H7 (cell line): ENCODE data around the gene DDRGK1. TPM values are rescaled to one million over a fixed set of nuclear protein-coding genes. Genes with fewer than 3 reads are reported as not detected.
A peak's percentile ranks its signal among the peaks of the same experiment; 100 is the strongest.

Experiments used
- DNase-seq: peaks from one replicate; pipeline ENCODE4 v3.0.0; 2012
- H3K27me3 ChIP-seq: 2 replicates; pipeline ENCODE4 v1.6.0; 2011; ENCODE audit warnings: mild to moderate bottlenecking, low read length; ENCODE audit not compliant: control insufficient read depth, insufficient read depth
- H3K36me3 ChIP-seq: replicated peaks from 2 replicates; pipeline ENCODE4 v1.5.1; 2011; ENCODE audit warnings: low read length; ENCODE audit not compliant: control insufficient read depth, insufficient read depth
- H3K4me3 ChIP-seq: 2 replicates; pipeline ENCODE4 v1.5.1; 2011; ENCODE audit warnings: low read depth, mild to moderate bottlenecking, control low read depth, low read length, moderate library complexity; ENCODE audit not compliant: insufficient read depth
- total RNA-seq: library from RNA; depleted of rRNA; stranded (reverse); fragments of >200 nt; shearing (Covaris generic); gene quantifications from 2 replicates; pipeline ENCODE4 v1.2.3, GENCODE V29; 2014; rRNA removed

DDRGK1 gene
- total RNA-seq: 38.5 and 46.5 TPM in 2 replicates

DNA sequence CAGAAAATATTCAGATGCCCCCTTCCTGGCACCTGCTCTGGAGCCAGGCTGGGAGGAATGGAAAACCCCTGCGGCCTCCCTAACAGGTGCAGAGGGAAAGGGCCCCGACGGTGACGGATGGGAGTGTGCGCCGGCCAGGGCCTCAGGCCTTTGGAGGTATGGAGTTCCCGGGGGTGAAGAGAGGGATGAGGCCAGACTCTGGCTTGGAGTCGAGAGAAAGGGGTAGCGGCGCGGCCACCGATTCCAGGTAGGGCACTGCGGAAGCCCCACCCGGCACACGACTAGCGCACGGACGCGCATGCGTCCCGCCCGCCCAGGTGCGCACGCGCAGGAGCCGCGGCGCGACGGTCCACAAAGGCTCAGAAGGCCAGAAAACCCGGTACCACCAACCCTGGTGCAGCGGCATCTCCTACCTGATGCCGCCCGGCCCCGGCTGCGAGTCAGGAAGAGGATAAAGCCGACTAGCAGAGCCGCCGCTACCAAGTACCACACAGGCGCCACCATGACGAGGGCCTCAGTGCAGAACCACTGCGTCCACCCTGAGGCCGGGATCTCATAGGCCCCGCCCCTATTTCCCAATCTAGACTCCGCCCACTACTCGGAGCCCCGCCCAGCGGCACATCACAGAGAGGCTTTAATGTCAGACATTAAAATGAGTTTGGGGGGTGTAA lies at the start of gene DDRGK1:
Gene DDRGK1, minus strand, starts transcription at position 559 of the 671 bp plus-strand sequence. Its CDS starts 55 bp downstream, at position 504.
- peaks cover 15% of the 10 kb centered on the region for H3K36me3 ChIP-seq
- peak within 1 kb of the TSS; percentile 83 for H3K4me3 ChIP-seq
- no peaks in the 10 kb centered on the region for H3K27me3 ChIP-seq
- peak; percentile 98 for DNase-seq

DNA sequence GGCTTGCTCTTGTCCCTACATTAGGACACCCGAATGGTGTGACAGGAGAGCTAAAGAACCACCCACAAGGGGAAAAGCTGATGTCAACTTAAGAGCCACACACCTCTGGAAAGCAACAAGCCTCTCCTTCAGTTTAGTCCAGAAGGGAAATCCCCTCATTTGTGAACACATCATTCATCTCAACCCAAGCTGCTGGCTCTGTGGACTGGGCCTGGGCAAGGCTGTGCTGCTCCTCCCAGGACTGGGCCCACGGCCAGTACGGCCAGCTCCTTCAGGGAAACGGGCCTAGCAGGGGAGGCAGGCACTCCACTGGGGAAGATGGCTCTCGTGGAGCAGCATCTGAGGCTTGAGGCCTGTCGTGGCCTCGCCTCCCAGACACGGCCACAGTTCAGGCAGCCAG lies 47.3 kb upstream of the DDRGK1 start:
- DNase-seq: no peak
- H3K36me3 ChIP-seq: peaks cover 5% of the 10 kb centered on the region
- H3K27me3 ChIP-seq: peaks cover 24% of the 10 kb centered on the region
- H3K4me3 ChIP-seq: no peak overlapping the region

DNA sequence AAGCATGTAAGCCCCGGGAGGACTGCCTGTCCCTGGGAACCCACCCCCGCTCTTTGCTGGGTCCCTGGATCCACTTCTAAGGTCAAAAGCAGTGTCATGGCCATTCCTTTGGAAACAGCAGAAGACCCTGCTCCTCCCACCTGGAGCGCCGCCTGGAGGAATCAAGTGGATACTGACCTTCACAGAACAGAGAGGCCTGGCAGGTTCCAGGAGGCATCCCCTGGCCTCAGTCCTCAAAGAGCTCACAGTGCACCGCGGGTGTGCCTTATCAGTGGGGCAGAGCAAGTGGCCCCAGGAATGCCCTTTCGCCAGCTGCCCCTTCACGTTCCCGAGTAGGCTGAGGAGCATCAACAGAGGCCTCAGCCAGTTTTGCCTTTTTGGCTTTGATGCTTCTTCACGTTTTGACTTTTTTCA lies 45.6 kb upstream of the DDRGK1 start:
- H3K27me3 ChIP-seq: peaks cover 27% of the 10 kb centered on the region
- peaks cover 1% of the 10 kb centered on the region for H3K36me3 ChIP-seq
- DNase-seq: peak; percentile 94
- H3K4me3 ChIP-seq: no peak overlapping the region

DNA sequence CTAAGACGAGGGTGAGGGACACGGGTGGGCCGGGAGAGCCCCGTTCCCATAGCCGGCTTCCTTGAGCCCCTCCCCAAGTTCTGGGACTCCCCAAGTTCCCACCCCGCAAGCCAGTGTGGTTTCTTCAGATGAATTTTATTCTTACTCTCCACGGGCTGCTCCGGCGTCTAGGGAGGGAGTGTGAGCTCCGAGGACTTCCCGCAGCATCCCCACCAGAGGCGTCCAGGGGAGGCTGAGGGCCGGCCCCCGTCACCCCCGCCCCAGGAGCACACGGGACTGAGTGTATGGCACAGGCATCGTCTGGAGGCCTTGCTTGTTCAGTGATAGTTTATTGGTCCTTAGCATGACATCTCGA lies 44.5 kb upstream of the DDRGK1 start:
- Histone ChIP-seq H3K27me3 (peaks cover 27% of the 10 kb centered on the region), H3K36me3 (no peaks in the 10 kb centered on the region), H3K4me3 (peak overlapping the region; percentile 43)
- peak; percentile 74 for DNase-seq

DNA sequence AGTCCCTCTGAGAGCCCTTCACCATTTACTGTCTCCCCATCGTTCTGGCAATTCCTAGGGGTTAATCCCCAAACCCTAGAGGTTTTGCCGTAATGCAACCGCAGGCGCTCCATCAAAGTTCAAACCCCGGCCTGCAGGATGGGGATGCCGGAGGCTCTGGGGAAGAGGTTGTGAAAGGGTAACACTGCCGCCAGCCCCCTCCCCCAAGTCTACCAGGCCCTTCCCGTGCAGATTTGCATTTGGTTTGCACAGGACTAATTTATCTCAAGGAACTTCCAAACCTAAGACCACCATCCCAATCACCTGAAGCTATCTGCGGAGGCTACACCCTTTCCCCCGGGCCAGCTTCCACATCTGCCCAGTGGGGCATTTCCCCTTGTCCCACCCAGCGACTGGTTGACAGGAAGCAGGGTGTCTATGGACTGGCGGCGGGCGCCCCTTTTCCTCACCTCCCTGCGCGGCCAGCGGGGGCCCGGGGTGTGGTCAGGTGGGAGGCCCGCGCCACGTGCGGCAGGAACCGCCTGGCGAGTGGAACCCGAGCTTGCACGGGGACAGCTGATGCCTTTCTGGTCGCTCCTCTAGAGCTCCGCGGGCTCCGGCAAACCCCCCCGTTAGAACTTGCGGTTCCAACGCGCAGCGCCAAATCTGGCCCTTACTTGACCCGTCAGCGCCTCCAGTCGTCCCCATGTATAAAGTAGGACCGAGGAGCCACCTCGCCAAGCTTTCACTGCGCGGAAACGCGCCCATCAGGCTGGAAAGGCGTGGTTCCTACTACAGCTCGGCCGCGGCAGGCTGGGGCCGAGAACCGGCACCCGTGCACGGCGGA lies 43.9 kb upstream of the DDRGK1 start:
- peak overlapping the region; percentile 43 for H3K4me3 ChIP-seq
- peaks cover 27% of the 10 kb centered on the region for H3K27me3 ChIP-seq
- DNase-seq: peak; percentile 88
- H3K36me3 ChIP-seq: no peaks in the 10 kb centered on the region

DNA sequence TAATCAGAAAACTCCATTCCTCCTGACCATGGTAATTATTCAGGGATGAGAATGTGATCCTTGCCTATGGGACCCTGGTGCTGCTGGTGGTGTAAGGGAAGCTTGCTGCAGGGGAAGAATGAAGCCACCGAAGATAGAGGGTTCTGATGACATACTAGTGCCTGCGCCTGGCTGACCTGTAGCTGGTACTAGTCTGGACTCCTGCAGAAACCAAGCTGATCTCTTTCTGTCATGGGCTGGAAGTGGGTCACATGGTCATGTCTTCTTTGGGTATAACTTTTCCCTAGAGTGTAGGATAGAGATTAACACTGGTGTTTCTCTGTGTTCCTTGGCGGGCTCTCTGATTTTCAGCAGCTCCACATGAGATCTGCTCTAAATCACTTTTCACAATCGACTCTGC lies 43.2 kb upstream of the DDRGK1 start:
- H3K27me3 ChIP-seq: peaks cover 27% of the 10 kb centered on the region
- H3K4me3 ChIP-seq: no peak overlapping the region
- H3K36me3 ChIP-seq: no peaks in the 10 kb centered on the region
- DNase-seq: no peak

DNA sequence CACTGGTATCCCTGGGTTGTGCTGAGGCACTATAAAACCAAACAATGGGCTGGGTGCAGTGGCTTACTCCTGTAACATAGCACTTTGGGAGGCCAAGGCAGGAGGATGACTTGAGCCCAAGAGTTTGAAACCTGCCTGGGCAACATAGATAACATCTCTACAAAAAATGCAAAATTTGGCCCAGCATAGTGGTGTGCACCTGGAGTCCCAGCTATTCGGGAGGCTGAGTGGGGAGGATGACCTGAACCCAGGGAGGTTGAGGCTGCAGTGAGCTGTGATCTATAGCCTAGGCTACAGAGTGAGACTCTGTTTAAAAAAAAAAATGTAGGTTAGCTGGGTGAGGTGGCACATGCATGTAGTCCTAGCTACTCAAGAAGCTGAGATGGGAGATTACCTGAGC lies 42.2 kb upstream of the DDRGK1 start:
- Histone ChIP-seq H3K36me3 (no peaks in the 10 kb centered on the region), H3K27me3 (peaks cover 27% of the 10 kb centered on the region), H3K4me3 (no peak overlapping the region)
- no peak for DNase-seq

DNA sequence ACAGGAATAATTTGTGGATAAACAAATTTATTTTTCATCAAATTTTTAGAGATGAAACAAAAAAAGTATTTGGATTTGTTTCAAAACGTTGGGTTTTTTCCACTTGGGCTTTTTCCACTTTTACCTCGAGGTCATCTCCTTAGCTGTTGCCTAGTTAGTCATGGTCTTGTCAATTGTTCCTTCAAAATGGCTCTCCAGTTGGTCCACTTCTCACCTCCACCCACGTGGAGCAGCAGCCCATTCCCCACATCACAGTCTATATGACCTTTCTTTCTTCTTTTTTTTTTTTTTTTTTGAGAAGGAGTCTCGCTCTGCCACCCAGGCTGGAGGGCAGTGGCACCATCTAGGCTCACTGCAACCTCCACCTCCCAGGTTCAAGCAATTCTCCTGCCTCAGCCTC lies 41.2 kb upstream of the DDRGK1 start:
- no peak for DNase-seq
- no peaks in the 10 kb centered on the region for H3K36me3 ChIP-seq
- H3K4me3 ChIP-seq: no peak overlapping the region
- peaks cover 35% of the 10 kb centered on the region for H3K27me3 ChIP-seq

DNA sequence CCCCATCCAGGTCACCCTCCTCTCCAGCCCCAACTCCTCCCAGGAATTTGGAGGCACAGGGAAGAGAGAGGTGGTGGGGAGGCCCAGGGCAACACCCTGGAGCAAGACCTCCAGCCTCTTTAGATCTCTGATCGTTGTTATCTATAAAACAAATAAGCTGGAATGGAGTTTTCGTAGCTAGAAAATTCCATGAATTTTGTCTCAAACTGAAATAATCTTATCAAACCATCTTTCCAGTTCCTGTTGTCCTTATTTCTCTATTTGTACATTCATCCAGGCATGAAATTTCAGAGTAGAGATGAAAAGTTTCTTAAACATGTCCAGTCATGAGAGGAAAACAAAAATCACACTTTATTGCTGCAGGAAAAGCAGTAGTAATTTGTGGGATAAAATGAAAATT lies 40.7 kb upstream of the DDRGK1 start:
- no peak for DNase-seq
- peaks cover 41% of the 10 kb centered on the region for H3K27me3 ChIP-seq

DNA sequence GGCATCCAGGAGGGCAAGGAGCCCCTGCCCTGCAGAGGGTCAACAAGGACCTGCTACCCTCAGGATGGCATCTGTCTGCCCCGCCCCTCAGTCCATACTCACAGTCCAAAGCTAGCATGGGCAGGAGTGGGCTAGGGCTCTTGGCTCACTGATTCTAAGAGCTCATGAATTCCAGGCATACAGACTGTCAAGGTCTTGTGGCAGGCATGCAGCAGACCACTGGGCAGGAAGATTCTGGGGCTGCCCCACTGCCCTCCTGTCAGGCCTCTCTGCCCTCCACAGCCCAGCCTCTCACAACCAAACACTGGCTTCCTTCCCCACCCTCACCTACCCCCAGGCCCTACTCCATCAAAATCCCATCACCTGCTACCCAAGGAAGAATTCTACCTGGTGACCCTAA lies 40.1 kb upstream of the DDRGK1 start:
- Histone ChIP-seq H3K36me3 (no peaks in the 10 kb centered on the region), H3K27me3 (peaks cover 45% of the 10 kb centered on the region), H3K4me3 (no peak overlapping the region)
- DNase-seq: no peak

More for the DNA sequence above, 40.7 kb upstream of the DDRGK1 start:
- Histone ChIP-seq H3K36me3 (no peaks in the 10 kb centered on the region), H3K4me3 (no peak overlapping the region)

DNA sequence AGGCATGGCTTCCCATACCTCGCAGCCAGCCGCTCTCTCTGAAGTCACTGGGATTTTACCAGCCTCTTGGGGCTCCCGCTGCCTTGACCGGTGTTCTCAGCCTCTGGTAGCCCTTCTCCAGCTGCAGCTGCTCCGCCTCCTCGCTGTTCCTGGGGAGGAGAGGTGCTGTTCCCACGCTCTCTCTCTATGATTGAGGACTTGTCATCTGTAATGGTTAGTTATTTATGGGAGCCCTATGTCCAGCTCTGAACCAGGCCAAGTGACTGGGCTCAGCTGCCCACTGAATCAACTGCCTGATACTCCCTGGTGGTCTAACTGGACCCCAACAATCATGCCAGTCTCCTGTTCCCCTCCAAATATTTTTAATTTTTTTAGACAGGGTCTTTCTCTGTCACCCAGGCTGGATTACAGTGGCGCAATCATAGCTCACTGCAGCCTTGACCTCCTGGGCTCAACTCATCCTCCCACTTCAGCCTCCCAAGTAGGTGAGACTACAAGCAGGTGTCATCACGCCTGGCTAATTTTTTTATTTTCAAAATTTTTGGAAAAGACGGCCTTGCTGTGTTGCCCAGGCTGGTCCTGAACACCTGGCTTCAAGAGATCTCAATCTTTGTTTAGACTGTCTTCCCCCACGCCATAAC lies 39.4 kb upstream of the DDRGK1 start:
- Histone ChIP-seq H3K4me3 (no peak overlapping the region), H3K27me3 (peaks cover 42% of the 10 kb centered on the region), H3K36me3 (no peaks in the 10 kb centered on the region)
- DNase-seq: no peak

DNA sequence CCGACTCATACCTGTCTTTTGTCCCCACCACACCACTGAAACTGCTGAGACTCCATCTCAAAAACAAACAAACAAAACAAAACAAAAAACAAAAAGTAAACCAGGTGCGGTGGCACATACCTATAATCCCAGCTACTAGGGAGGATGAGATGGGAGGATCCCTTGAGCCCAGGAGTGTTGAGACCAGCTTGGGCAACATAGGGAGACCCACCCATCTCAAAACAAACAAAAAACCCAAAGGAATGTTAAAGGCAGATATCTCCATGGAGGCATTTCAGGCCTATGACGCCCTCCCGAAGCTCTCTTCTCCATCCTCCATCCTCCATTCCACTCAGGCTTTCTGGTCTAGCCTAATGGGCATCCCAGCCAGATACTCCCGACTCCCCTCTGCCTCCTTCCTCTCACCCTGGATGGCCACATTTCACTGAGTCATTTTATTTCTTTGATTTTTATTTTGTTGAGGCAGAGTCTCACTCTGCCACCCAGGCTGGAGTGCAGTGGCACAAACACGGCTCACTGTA lies 37.8 kb upstream of the DDRGK1 start:
- Histone ChIP-seq H3K4me3 (no peak overlapping the region), H3K27me3 (peaks cover 43% of the 10 kb centered on the region), H3K36me3 (no peaks in the 10 kb centered on the region)
- DNase-seq: no peak

DNA sequence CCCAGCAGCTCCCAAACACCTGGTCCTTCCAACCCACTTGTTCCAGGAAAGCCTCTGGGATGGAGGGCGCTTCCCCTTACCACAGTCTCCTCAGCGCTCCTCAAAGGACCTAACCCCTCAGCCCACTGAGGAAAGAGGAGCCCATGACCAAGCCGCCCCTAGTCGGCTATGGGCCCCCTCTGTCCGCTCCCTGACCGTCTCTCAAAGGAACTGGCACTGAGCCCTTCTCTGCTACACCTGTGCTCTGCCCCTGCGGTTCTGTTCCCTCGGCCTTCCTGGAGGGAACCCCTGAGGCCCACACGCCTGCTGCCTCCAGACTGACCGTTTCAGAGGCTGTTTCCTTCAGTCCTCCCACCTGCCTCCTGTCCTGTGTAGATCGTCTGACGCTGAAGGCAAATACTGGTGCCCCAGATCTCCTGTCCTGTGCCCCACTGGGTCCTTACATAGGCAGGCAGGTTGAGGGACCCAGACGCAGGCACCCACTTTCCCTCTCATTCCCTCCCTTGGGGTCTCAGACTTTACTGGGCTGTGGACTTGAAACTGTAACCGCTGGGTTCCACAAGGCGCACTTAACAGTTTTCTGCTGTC lies 36.4 kb upstream of the DDRGK1 start:
- DNase-seq: no peak
- no peaks in the 10 kb centered on the region for H3K36me3 ChIP-seq
- H3K27me3 ChIP-seq: peaks cover 49% of the 10 kb centered on the region
- peak overlapping the region; percentile 76; the same call in 1 of the 2 replicates for H3K4me3 ChIP-seq
